Measurements from ENCODE around the gene ACAP3. TPM values are rescaled to one million over a fixed set of nuclear protein-coding genes. Genes with fewer than 3 reads are reported as not detected.
"Not testable (repeated sequence)": the region's sequence is repeated elsewhere in the genome, so short reads cannot be mapped to it uniquely, and the experiment has no call there.

The ACAP3 gene
- total and polyA plus RNA-seq, 10 of the 15 experiments (the other 5 are each of a cell fraction or from before 2014, with no cell fraction given), result 0.05 to 34.2 (median 7.1) TPM

DNA sequence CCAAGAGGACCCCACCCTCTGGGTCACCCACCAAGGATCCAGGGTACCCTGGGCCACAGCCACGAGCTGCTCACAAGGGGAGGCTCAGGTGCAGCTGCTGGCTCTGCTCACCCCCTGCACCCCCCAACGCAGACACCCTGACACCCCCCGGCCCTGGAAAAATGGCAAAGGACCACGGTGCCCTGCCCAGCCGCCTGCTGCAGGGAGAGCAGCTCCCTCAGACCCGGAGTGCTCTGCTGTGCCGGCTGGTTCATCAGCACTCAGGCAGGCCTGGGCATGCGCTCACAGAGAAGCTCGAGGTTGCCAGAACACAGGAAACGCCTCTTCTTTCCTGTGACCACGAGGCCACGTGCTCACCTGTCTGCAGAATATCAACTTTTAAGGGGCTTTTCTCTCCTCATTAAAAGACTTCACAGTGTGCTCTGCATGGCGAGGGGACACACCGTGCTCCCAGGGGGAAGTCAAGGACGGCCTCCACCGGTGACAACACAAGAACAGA, 56.9 kb downstream of the ACAP3 start (continued):
- TF ChIP-seq, protein P1, sequence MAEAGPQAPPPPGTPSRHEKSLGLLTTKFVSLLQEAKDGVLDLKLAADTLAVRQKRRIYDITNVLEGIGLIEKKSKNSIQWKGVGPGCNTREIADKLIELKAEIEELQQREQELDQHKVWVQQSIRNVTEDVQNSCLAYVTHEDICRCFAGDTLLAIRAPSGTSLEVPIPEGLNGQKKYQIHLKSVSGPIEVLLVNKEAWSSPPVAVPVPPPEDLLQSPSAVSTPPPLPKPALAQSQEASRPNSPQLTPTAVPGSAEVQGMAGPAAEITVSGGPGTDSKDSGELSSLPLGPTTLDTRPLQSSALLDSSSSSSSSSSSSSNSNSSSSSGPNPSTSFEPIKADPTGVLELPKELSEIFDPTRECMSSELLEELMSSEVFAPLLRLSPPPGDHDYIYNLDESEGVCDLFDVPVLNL (IDR thresholded peaks at IDR 0.05; ENCODE audit: low read depth, low read length), result no peak
- TF ChIP-seq JUND (IDR thresholded peaks at IDR 0.05; ENCODE audit: low read depth, low read length), result no peak
- no peak for TF ChIP-seq ESRRA (IDR thresholded peaks at IDR 0.05; ENCODE audit: low read length)
- TF ChIP-seq RAD51 (IDR thresholded peaks at IDR 0.05), result peak; percentile 93
- TF ChIP-seq BCL11A (IDR thresholded peaks at IDR 0.05; ENCODE audit: low read depth, low read length), result no peak
- no peak for TF ChIP-seq CREB1 (IDR thresholded peaks at IDR 0.05; ENCODE audit: low read depth)
- peak; percentile 89 for TF ChIP-seq MXI1 (IDR thresholded peaks at IDR 0.05; ENCODE audit: low read depth, low read length)
- no peak for TF ChIP-seq SMAD5 (IDR thresholded peaks at IDR 0.05; ENCODE audit: low read depth)
- no peak for TF ChIP-seq CHD1 (IDR thresholded peaks at IDR 0.05; ENCODE audit: low read depth, low read length)
- peak; percentile 62 for TF ChIP-seq SP1 (IDR thresholded peaks at IDR 0.05; ENCODE audit: low read depth, low read length)
- TF ChIP-seq POLR2AphosphoS5 (IDR thresholded peaks at IDR 0.05; ENCODE audit: low read length), result peak; percentile 62
- TF ChIP-seq POLR2A (IDR thresholded peaks at IDR 0.05; ENCODE audit: low read depth, low read length), result peak; percentile 80
- TF ChIP-seq ATF3 (IDR thresholded peaks at IDR 0.05; ENCODE audit: borderline replicate concordance, extremely low read depth, low read depth, low read length), result peak; percentile 49; the same call in 1 of the 2 replicates
- peak; percentile 18 for TF ChIP-seq SMAD1 (IDR thresholded peaks at IDR 0.05; ENCODE audit: low read depth, partially characterized antibody)
- no peak for TF ChIP-seq ZNF622 (IDR thresholded peaks at IDR 0.05)
- 0 out of 2 replicates have a peak, but pooled peaks have one; percentile 26 for TF ChIP-seq HDGF (IDR thresholded peaks at IDR 0.05)

DNA sequence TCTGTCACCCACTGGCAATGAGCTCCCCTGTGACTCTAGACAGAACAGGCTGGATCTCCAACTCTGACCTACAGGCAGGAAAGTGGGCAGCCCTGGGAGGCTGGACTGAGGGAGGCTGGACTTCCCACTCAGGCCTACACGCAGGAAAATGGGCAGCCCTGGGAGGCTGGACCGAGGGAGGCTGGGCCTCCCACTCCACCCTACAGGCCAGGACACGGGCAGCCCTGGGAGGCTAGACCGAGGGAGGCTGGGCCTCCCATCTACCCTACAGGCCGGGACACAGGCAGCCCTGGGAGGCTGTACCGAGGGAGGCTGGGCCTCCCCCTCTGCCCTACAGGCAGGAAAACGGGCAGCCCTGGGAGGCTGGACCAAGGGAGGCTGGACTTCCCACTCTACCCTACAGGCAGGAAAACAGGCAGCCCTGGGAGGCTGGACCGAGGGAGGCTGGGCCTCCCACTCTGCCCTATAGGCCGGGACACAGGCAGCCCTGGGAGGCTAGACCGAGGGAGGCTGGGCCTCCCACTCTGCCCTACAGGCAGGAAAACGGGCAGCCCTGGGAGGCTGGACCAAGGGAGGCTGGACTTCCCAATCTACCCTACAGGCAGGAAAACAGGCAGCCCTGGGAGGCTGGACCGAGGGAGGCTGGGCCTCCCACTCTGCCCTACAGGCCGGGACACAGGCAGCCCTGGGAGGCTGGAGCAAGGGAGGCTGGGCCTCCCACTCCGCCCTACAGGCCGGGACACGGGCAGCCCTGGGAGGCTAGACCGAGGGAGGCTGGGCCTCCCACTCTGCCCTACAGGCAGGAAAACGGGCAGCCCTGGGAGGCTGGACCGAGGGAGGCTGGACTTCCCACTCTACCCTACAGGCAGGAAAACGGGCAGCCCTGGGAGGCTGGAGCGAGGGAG, 59.5 kb downstream of the ACAP3 start:
- H3K4me2 ChIP-seq (ENCODE audit: control insufficient read depth, insufficient read depth); H2AFZ ChIP-seq (ENCODE audit: control insufficient read depth, low read depth, low read length); in situ Hi-C loops (cut with MboI); ATAC-seq; H4K20me1 ChIP-seq (ENCODE audit: control insufficient read depth, insufficient read depth); FAIRE-seq; DNase-seq (ENCODE audit: low read depth, low spot score); RAD21 ChIA-PET (ENCODE audit: unreplicated experiment); H3K4me3 ChIP-seq; SMC1A ChIA-PET (ENCODE audit: uncharacterized antibody, unreplicated experiment); H3K27ac ChIP-seq (ENCODE audit: control insufficient read depth, insufficient read depth); CTCF ChIA-PET; H3K79me2 ChIP-seq (ENCODE audit: control insufficient read depth, insufficient read depth, low read length); POLR2A ChIA-PET; BruUV-seq (replicated peaks); H3K27me3 ChIP-seq (replicated peaks in 1 of 2; ENCODE audit: control insufficient read depth in 2 of 2, insufficient read depth in 2 of 2, low read length in 1 of 2); H3K9ac ChIP-seq (ENCODE audit: control insufficient read depth, insufficient read depth, low read length); intact Hi-C loops (cut with micrococcal nuclease; ENCODE audit: unreplicated experiment); H3K36me3 ChIP-seq (ENCODE audit: control insufficient read depth in 2 of 2, insufficient read depth in 2 of 2, low read length in 1 of 2); H3K9me3 ChIP-seq (replicated peaks; ENCODE audit: control insufficient read depth, insufficient read depth, low read length): not testable (repeated sequence)
- H3K4me1 ChIP-seq (ENCODE audit: control insufficient read depth, insufficient read depth, low read length), result peaks cover 12% of the 10 kb centered on the region
- WGBS (ENCODE audit: insufficient coverage, insufficient replicate concordance, low lambda C conversion rate, missing lambda C conversion rate), result 70% methylated on average over 19 of the region's 21 CpGs
